Measurements from ENCODE around the gene TNFSF8. TPM values are rescaled to one million over a fixed set of nuclear protein-coding genes. Genes with fewer than 3 reads are reported as not detected.
A peak's percentile ranks its signal among the peaks of the same experiment; 100 is the strongest.

Gene TNFSF8
- polyA plus RNA-seq, 1 of the 3 experiments (the other 2 are of a cell fraction) = not detected

DNA sequence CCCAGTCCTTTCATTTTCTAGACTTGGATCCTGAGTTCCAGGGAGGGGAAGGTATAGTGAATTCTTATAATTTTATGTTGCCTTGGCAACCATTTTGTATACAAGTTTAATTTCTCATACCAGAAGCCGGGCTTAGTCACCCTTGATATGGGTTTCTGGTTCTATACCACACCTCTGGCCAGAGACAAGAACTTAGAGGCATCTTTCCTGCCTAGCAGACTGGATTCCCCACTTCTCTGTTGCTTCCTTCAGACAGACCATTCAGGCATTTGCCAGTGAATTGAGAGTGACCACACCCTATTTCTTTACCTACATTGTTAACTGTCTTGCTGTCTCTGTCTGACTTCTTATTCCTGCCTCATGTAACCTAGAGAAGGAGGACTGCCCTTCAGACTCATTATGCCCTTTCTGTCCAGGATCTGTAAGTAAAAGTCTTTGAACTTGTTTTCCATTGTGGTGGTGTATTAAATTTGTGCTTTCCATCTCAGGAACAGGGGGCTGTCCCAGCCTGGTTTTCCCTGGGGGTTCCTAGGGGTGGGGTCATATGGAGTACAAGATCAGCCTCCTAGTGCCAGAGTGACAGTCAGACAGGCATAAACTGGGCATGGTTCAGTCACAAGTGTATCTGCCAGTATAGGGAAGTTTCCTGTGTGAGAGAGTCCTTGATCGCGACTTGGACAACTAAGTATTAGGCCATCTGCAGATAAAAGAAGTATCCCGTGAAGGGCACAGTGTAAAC lies 27.4 kb downstream of the TNFSF8 start:
- Histone ChIP-seq H3K27me3 (ENCODE audit: insufficient read depth) (no peaks in the 10 kb centered on the region), H3K4me3 (ENCODE audit: low read depth in 2 of 2, low read length in 1 of 2) (no peak overlapping the region), H3K4me2 (peak overlapping the region; percentile 2; the same call in 1 of the 2 replicates), H3K27ac (ENCODE audit: low read depth in 2 of 2, low read length in 1 of 2) (peak overlapping the region in 1 of 2 experiments; percentile 86; a peak in 2 of 4 replicates), H4K20me1 (ENCODE audit: insufficient read depth) (no peaks in the 10 kb centered on the region), H3K9ac (peak overlapping the region; percentile 45), H2AFZ (ENCODE audit: low read depth) (no peak overlapping the region), H3F3A (replicated peaks; ENCODE audit: insufficient read depth) (peaks cover 24% of the 10 kb centered on the region), H3K4me1 (ENCODE audit: control insufficient read depth in 1 of 2, insufficient read depth in 2 of 2, low read depth in 1 of 2, low read length in 1 of 2) (peaks cover 3 to 32% of the 10 kb centered on the region in 2 experiments; a peak in 3 of 4 replicates), H3K36me3 (replicated peaks in 1 of 2; ENCODE audit: control insufficient read depth in 1 of 2, insufficient read depth in 2 of 2, low read length in 1 of 2) (no peaks in the 10 kb centered on the region), H3K79me2 (ENCODE audit: insufficient read depth) (no peaks in the 10 kb centered on the region), H3K9me2 (no peaks in the 10 kb centered on the region), H3K9me3 (no peaks in the 10 kb centered on the region)
- CTCF ChIA-PET = interaction anchor here (1.3 kb wide), 1 partner anchor 8 kb away, joined by 6 read pairs; no protein-coding TSS in a partner anchor
- 79% methylated on average over 4 of the region's 4 CpGs for WGBS (ENCODE audit: low lambda C conversion rate)
- POLR2A ChIA-PET = no interaction called here
- DNase-seq = no peak
- TF ChIP-seq FOXJ3 (CRISPR knock-in tag; IDR thresholded peaks at IDR 0.05) (no peak), SIN3A (IDR thresholded peaks at IDR 0.05; ENCODE audit: borderline replicate concordance, low read depth, low read length) (no peak), FOXM1 (IDR thresholded peaks at IDR 0.05; ENCODE audit: low read depth) (no peak), RCOR1 (IDR thresholded peaks at IDR 0.05; ENCODE audit: low read length) (no peak), TEAD4 (IDR thresholded peaks at IDR 0.05; ENCODE audit: borderline replicate concordance, insufficient read depth) (no peak)
- TF ChIP-seq, protein P1, sequence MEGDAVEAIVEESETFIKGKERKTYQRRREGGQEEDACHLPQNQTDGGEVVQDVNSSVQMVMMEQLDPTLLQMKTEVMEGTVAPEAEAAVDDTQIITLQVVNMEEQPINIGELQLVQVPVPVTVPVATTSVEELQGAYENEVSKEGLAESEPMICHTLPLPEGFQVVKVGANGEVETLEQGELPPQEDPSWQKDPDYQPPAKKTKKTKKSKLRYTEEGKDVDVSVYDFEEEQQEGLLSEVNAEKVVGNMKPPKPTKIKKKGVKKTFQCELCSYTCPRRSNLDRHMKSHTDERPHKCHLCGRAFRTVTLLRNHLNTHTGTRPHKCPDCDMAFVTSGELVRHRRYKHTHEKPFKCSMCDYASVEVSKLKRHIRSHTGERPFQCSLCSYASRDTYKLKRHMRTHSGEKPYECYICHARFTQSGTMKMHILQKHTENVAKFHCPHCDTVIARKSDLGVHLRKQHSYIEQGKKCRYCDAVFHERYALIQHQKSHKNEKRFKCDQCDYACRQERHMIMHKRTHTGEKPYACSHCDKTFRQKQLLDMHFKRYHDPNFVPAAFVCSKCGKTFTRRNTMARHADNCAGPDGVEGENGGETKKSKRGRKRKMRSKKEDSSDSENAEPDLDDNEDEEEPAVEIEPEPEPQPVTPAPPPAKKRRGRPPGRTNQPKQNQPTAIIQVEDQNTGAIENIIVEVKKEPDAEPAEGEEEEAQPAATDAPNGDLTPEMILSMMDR (IDR thresholded peaks at IDR 0.05) = no peak
- TF ChIP-seq, protein P2, sequence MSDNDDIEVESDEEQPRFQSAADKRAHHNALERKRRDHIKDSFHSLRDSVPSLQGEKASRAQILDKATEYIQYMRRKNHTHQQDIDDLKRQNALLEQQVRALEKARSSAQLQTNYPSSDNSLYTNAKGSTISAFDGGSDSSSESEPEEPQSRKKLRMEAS (IDR thresholded peaks at IDR 0.05; ENCODE audit: low read depth) = no peak

DNA sequence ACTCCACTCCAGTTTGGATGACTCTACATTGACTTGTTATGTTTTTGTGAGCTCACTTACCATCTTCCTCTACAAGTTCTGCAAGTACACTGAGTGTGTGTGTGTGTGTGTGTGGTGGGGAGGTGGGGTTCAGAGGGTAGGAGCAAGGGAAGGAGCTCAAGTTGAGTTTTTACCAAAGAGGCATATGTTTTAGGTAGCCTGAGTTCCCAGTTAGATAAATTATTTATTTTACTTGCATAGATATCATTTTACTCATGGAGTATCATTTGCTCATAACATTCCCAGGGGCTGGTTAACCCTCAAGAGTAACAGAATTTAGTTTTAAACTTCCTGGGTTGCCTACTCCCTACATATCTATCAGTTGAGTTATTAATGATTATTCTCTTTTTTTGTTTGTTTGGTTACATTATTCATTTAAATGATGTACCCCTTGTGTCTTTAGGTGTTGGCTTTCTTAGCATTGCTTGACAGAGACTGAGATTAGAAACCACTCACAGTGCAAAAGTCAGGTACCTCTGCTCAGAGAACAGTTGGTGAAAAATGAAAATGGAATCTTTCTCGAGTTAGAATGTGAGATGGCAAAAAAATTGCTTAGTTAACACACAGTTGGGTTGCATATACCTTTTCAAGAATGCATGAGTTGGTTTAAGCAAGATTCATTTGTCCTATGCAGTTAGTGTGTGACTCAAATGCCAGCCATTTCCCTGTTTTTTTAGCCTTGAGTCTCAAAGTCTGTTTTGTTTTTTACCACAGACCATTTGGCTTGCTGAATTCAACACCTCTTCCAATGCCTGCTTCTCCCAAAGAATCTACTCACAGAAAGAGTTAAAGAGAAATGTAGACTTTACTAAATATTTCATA lies 29.2 kb downstream of the TNFSF8 start:
- ChIA-PET POLR2A (no interaction called here), CTCF (interaction anchor here (1.3 to 2.4 kb wide), 2 partner anchors 8 to 10 kb away, joined by 6 read pairs; no protein-coding TSS in a partner anchor)
- DNase-seq = no peak
- Histone ChIP-seq H4K20me1 (ENCODE audit: insufficient read depth) (no peaks in the 10 kb centered on the region), H3K9ac (peak overlapping the region; percentile 49), H3K27me3 (ENCODE audit: insufficient read depth) (no peaks in the 10 kb centered on the region), H3K4me1 (ENCODE audit: control insufficient read depth in 1 of 2, insufficient read depth in 2 of 2, low read depth in 1 of 2, low read length in 1 of 2) (peaks cover 0 to 24% of the 10 kb centered on the region in 2 experiments; a peak in 1 of 4 replicates), H3K4me2 (peak overlapping the region; percentile 46), H3K36me3 (replicated peaks in 1 of 2; ENCODE audit: control insufficient read depth in 1 of 2, insufficient read depth in 2 of 2, low read length in 1 of 2) (no peaks in the 10 kb centered on the region), H3F3A (replicated peaks; ENCODE audit: insufficient read depth) (peaks cover 24% of the 10 kb centered on the region), H3K9me3 (no peaks in the 10 kb centered on the region), H3K4me3 (ENCODE audit: low read depth in 2 of 2, low read length in 1 of 2) (no peak overlapping the region), H2AFZ (ENCODE audit: low read depth) (peak overlapping the region; percentile 79), H3K27ac (ENCODE audit: low read depth in 2 of 2, low read length in 1 of 2) (peak overlapping the region in 1 of 2 experiments; percentile 86; a peak in 2 of 4 replicates), H3K9me2 (no peaks in the 10 kb centered on the region), H3K79me2 (ENCODE audit: insufficient read depth) (no peaks in the 10 kb centered on the region)
- WGBS (ENCODE audit: low lambda C conversion rate) = 3% methylated on average over 1 of the region's 1 CpG
- TF ChIP-seq GATA2 (CRISPR knock-in tag; IDR thresholded peaks at IDR 0.05) (no peak), CHD2 (IDR thresholded peaks at IDR 0.05; ENCODE audit: low read length, partially characterized antibody) (no peak), RFX5 (IDR thresholded peaks at IDR 0.05; ENCODE audit: low read length) (no peak), YY1 (IDR thresholded peaks at IDR 0.05; ENCODE audit: low read depth) (no peak), TEAD4 (IDR thresholded peaks at IDR 0.05; ENCODE audit: borderline replicate concordance, insufficient read depth) (0 out of 2 replicates have a peak, but pooled peaks have one; percentile 34), SMC3 (IDR thresholded peaks at IDR 0.05; ENCODE audit: low read depth, low read length) (no peak), MEF2A (IDR thresholded peaks at IDR 0.05; ENCODE audit: borderline replicate concordance, low read depth) (no peak)
- TF ChIP-seq, protein P3, sequence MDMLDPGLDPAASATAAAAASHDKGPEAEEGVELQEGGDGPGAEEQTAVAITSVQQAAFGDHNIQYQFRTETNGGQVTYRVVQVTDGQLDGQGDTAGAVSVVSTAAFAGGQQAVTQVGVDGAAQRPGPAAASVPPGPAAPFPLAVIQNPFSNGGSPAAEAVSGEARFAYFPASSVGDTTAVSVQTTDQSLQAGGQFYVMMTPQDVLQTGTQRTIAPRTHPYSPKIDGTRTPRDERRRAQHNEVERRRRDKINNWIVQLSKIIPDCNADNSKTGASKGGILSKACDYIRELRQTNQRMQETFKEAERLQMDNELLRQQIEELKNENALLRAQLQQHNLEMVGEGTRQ (IDR thresholded peaks at IDR 0.05; ENCODE audit: borderline replicate concordance, low read depth, low read length) = no peak
- TF ChIP-seq, protein P4, sequence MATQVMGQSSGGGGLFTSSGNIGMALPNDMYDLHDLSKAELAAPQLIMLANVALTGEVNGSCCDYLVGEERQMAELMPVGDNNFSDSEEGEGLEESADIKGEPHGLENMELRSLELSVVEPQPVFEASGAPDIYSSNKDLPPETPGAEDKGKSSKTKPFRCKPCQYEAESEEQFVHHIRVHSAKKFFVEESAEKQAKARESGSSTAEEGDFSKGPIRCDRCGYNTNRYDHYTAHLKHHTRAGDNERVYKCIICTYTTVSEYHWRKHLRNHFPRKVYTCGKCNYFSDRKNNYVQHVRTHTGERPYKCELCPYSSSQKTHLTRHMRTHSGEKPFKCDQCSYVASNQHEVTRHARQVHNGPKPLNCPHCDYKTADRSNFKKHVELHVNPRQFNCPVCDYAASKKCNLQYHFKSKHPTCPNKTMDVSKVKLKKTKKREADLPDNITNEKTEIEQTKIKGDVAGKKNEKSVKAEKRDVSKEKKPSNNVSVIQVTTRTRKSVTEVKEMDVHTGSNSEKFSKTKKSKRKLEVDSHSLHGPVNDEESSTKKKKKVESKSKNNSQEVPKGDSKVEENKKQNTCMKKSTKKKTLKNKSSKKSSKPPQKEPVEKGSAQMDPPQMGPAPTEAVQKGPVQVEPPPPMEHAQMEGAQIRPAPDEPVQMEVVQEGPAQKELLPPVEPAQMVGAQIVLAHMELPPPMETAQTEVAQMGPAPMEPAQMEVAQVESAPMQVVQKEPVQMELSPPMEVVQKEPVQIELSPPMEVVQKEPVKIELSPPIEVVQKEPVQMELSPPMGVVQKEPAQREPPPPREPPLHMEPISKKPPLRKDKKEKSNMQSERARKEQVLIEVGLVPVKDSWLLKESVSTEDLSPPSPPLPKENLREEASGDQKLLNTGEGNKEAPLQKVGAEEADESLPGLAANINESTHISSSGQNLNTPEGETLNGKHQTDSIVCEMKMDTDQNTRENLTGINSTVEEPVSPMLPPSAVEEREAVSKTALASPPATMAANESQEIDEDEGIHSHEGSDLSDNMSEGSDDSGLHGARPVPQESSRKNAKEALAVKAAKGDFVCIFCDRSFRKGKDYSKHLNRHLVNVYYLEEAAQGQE (IDR thresholded peaks at IDR 0.05; ENCODE audit: low read depth, low read length) = no peak
- TF ChIP-seq, protein P5, sequence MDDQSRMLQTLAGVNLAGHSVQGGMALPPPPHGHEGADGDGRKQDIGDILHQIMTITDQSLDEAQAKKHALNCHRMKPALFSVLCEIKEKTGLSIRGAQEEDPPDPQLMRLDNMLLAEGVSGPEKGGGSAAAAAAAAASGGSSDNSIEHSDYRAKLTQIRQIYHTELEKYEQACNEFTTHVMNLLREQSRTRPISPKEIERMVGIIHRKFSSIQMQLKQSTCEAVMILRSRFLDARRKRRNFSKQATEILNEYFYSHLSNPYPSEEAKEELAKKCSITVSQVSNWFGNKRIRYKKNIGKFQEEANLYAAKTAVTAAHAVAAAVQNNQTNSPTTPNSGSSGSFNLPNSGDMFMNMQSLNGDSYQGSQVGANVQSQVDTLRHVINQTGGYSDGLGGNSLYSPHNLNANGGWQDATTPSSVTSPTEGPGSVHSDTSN (IDR thresholded peaks at IDR 0.05) = peak; percentile 35; the same call in 1 of the 2 replicates

Measured in SK-N-SH (cell line).